PFSK-1 (cell line): ENCODE measurements around the gene OR10A2.

Source experiments
- FOXP2 ChIP-seq: optimal IDR thresholded peaks from 2 replicates; pipeline ENCODE3; 2011; ENCODE audit warnings: borderline replicate concordance, control low read depth, inconsistent platforms; ENCODE audit not compliant: insufficient read depth; ENCODE audit errors: extremely low read length, extremely low read depth
- POLR2AphosphoS5 ChIP-seq: IDR thresholded peaks from 2 replicates; pipeline ENCODE4 v1.6.1; 2012; ENCODE audit warnings: low read depth, mild to moderate bottlenecking, control low read depth, low read length, moderate library complexity
- REST ChIP-seq, 2 experiments: IDR thresholded peaks; 2 replicates each; pipeline versions ENCODE4 v1.6.1 to v1.8.0; 2011 to 2012; ENCODE audit warnings: low read depth in 2 of 2, low read length in 2 of 2, control low read depth in 1 of 2, inconsistent platforms in 1 of 2, mild to moderate bottlenecking in 1 of 2, moderate library complexity in 1 of 2; ENCODE audit not compliant: insufficient read depth in 1 of 2
- SIN3A ChIP-seq: IDR thresholded peaks from 2 replicates; pipeline ENCODE4 v1.6.1; 2012; ENCODE audit warnings: mild to moderate bottlenecking, low read length, moderate library complexity, borderline replicate concordance; ENCODE audit not compliant: insufficient read depth
- TAF1 ChIP-seq: IDR thresholded peaks from 2 replicates; pipeline ENCODE4 v1.6.1; 2012; ENCODE audit warnings: low read length, control low read depth, borderline replicate concordance; ENCODE audit not compliant: insufficient read depth

Gene OR10A2

GRCh38 chr11:6892400-6892799 lies 29.5 kb downstream of the OR10A2 start, which contains the start of gene OR2D2:
Gene OR2D2 (minus strand): TSS chr11:6892500. CDS start chr11:6892500, 0 bp downstream.
- no peak for TF ChIP-seq REST (IDR thresholded peaks at IDR 0.05; ENCODE audit: insufficient read depth in 1 of 2, low read depth in 2 of 2, low read length in 2 of 2)

GRCh38 chr11:6894097-6894496 lies 31.2 kb downstream of the OR10A2 start:
- TF ChIP-seq SIN3A = no peak
- no peak for TF ChIP-seq POLR2AphosphoS5

GRCh38 chr11:6895010-6895409 lies 32.2 kb downstream of the OR10A2 start:
- TF ChIP-seq TAF1 (no peak), POLR2AphosphoS5 (no peak), FOXP2 (no peak), REST (IDR thresholded peaks at IDR 0.05; ENCODE audit: insufficient read depth in 1 of 2, low read depth in 2 of 2, low read length in 2 of 2) (no peak), SIN3A (no peak)

GRCh38 chr11:6898911-6899310 lies 36.1 kb downstream of the OR10A2 start:
- no peak for TF ChIP-seq REST (IDR thresholded peaks at IDR 0.05; ENCODE audit: insufficient read depth in 1 of 2, low read depth in 2 of 2, low read length in 2 of 2)
- no peak for TF ChIP-seq TAF1
- TF ChIP-seq POLR2AphosphoS5 = no peak
- no peak for TF ChIP-seq SIN3A
- TF ChIP-seq FOXP2 = no peak

- TF ChIP-seq FOXP2 (no peak), TAF1 (no peak), POLR2AphosphoS5 (no peak), SIN3A (no peak), REST (IDR thresholded peaks at IDR 0.05; ENCODE audit: insufficient read depth in 1 of 2, low read depth in 2 of 2, low read length in 2 of 2) (no peak)
These were observed 37.6 kb downstream of the OR10A2 start for GRCh38 chr11:6900327-6900999.
